COLO829 (cell line): ENCODE measurements around the gene RASGRF1.

Source experiments
- DNase-seq: peaks from one replicate; pipeline ENCODE4 v3.0.0; 2012; ENCODE audit warnings: low spot score

RASGRF1 gene

GRCh38 chr15:78956937-78957336, 133.6 kb downstream of the RASGRF1 start:
- no peak for DNase-seq

- no peak for DNase-seq
Observed at GRCh38 chr15:78955355-78955754, 135.2 kb downstream of the RASGRF1 start.

- DNase-seq, result no peak
Observed at GRCh38 chr15:78951841-78952238, 138.7 kb downstream of the RASGRF1 start.

DNA sequence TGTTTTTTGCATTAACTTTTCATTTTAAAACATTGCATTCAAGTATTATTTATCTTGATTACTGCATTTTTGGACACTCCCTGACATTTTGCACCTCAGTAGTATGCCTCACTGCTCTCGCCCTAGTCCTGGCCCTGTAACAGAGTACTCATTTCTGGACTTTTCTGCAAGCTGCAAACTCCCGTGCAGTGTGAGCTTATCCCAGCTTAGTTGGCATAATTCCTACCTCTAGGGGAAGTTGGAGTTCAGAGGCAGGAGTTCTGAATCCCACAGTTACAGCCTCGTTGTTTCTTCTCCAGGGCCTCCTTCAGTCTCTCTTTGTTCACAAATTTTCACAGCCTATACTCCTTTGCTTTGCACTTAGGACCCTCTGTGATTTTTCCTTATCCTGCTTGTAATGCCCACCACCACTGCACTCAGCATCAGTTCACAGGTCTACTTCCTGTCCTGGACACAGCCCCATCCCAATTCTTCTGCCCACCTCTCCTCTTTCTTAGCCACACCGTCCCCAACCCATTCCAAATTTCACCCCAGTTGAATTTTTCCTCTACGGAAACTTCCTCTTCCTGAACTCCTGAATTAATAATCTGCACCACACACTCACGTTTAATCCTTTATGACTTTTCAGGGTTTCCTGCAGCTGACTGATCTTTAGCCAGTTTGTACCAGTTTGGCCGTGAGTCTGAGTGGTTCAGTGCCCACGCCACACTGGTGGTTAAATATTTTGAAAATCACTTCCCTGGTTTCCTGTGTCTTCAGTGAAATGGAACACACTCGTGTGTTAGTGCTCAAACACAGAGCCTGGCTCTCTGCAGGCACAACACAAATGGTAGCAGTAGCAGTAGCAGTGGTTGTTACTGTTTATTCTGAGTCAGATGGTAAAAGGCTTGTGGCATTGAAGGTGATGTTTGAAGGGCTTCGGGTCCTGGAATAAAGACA, 139.4 kb downstream of the RASGRF1 start:
- DNase-seq, result no peak

- no peak for DNase-seq
Observed at GRCh38 chr15:78950343-78950742, 140.2 kb downstream of the RASGRF1 start.

DNA sequence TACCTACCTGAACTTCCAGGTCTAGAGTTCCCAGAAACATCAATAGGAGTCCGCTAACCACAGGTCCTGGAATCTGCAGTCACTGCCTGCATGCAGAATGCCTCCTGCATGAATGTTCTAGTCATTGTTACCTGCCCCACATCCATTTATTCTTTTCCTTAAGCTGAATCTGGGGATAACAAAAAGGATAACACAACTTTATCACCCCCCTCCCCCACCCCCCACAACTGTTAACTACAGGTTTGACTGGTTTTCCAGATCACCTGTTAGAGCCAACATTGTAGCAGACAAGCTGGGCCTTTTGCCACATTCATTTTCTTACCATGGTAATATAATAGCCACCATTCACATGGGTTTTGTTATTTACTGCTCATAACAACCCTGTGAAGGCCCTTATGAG, 141.1 kb downstream of the RASGRF1 start:
- no peak for DNase-seq

GRCh38 chr15:78947506-78947905, 143.1 kb downstream of the RASGRF1 start:
- DNase-seq, result no peak

- no peak for DNase-seq
Observed at GRCh38 chr15:78946493-78946892, 144.1 kb downstream of the RASGRF1 start.

DNA sequence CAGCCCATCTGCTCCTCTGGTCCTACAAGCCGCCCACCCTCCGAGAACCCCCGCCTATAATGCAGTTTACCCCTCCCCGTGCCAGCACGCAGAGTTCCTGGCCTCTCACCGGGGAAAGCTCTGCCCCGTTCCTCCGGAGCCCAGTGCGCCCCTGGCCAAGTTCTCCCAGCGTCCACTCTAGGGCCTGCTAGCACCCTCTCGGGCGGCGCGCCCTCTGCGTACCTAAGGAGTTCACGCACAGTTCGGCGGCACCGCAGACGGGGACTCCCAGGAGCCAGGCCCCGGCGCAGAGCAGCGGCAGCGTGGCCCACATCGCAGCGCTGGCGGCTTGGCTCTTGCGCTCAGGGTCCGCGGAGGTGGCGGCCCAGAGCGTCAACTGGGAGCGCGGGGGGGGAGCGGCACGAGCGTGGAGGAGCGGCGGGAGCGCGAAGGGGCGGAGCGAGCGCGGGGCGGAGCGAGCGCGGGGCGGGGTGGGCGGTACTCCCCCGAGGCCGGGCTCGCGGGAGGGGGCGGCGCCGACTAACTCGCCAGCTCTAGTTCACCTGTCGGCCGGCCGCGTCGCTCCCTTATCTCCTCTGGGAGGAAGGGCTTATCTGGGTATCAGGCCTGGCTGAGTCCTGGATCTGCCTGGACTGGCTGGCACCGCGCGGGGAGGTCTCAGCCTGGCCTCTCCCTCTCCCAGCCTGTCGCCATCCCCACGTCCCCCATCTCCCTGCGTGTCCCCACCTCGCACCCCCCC, 145.7 kb downstream of the RASGRF1 start, which contains the start of gene CTSH:
Gene CTSH, minus strand, starts transcription at position 378 of the 739 bp plus-strand sequence. Its CDS starts 65 bp downstream, at position 313.
- peak; percentile 24 for DNase-seq

DNA sequence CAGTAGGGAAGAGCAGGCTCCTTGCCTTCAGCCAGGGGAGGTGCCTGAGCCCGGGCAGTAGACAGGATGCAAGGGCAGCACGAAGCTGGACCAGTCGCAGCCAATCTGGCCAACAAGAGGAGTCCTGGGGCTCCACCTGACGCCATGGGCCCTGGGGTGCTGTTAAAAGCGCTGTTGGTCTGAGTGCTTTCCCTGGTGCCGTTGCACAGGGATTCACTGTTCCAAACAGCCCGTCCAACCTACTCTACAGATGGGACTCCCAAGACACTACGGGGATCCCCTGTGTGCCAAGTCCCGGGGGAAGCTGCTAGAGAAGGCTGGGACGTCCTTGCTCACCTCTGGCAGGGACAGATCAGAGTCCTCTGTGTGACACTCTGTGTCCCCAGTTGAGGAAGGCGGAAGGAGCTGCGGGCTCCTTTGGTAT, 146.4 kb downstream of the RASGRF1 start:
- no peak for DNase-seq

DNA sequence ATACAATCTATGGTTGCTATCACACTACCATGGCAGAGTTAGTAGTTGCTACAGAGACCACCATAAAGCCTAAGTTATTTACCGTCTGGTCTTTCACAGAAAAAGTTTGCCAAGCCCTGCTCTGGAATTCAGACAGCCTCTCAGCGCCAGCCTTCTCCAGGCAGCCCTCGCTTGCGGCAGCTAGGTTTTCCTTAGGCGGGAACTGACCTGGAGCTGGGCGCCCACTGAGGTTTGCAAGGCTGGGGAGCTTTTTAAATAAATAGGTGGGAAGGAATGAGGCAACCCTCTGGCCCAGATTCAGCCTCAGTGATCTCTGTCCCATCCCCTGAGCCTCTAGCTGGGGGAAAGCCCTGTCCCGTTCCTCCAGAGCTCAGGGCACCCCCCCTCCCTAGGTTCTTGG, 146.9 kb downstream of the RASGRF1 start:
- no peak for DNase-seq

- DNase-seq, result no peak
Observed at GRCh38 chr15:78942741-78943140, 147.8 kb downstream of the RASGRF1 start.

DNA sequence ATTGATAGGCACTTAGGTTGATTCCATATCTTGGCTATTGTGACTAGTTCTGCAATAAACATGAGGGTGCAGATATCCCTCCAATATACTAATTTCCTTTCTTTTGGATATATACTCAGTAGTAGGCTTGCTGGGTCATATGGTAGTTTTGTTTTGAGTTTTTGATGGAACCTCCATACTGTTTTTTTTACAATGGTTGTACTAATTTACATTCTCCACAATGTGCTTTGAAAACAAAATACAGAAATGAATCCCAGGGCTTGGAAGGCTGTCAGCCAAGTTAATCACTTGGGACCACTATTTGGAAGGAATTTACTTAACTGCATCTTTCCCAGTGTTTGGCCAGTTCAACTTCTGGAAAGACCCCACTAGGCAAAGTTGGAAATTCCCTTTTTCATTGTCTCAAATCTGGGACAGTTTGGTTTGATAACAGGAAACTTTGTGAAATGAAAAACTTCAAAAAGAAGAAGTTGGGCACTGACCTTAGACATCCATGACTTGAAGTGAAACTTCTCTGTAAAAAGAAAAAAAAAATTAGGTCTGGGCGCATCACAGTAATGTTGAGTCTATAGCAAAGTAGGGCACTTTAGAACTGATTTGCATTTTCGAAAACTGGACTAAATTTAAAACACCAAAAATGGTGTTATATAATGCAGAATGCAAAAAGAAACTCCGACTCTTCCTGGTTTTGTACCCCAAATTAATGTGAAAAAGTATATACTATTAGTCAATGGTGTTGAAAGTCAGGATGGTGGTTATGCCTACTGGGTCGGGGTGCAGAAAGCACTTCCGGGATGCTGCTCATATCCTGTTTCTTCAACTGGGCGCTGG, 151.7 kb downstream of the RASGRF1 start:
- DNase-seq, result no peak

DNA sequence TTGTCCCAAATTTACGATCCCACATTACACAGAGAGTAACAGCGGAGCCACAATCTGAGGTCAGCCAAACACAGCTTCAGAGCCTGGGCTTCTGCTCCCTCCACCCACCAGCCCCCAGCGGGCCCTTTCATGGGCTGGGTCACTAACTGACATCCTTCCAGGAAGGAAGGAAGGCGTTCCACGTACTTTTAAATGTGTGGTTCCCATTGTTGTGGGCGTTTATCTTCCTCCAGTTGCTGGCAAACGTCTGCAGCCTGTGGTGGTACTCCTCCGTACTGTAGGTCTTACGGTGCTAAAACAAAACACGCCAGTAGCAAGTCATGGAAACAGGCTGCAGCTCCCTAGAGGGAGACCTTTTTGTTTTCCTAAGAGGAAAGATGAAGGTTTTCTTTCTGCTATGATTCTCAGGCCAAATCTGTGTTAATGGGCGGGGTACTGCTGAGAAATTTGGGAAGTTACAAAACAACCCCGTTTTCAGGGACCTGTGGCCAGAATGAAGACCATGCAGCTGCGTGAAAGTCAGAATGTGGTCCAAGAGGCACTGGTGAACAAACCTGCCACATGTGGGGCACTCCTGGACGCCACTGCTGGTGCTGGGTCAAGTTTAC, 153.3 kb downstream of the RASGRF1 start:
- no peak for DNase-seq

DNA sequence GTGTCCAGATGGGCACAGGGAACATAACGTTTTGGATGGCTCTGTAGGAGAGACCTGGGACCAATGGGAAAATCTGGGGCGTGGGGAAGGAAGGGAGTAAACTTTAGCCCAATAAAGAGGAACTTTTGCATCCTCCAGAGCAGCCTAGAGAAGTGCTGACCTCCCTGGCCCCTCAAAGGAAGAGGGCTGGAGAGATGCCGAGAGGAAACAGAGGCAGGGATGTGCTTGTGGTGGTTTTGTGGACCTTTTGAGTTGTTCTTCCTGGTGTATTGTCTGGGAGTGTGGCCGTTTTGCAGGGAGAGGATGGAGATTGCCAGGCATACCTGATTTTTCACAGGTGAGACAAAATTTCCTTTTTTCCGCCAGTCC, 155.9 kb downstream of the RASGRF1 start:
- no peak for DNase-seq

- DNase-seq, result no peak
Observed at GRCh38 chr15:78933823-78934654, 156.5 kb downstream of the RASGRF1 start.

DNA sequence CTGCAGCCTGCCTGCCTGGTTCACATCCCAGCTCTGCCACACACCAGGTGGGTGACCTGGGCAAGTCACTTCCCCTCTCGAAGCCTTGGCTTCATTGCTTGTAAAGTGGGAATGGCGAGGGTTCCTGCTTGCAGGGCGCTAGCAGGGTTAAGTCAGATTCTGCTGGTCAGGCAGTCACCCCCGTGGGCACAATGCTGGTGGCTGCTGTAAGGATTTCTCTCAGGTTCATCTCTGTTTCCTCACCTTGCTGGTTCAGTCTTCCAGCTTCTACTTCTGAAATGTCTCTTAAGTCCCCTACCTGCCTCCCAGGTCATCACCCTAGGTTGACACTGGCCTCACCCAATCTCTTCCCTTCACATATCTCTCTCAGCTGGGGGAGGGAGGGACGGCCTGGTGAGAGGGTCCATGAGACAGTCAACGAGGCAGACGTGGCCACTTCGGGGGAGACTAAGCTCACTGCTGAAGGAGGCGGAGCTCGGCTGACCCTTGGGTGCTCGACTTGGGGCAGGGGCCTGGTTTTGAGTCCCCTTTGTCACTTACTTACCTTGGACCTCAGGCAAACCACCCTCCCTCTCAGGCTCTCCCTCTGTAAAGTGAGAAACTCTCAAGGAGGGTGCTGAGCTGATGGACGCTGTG, 157.3 kb downstream of the RASGRF1 start:
- no peak for DNase-seq

DNA sequence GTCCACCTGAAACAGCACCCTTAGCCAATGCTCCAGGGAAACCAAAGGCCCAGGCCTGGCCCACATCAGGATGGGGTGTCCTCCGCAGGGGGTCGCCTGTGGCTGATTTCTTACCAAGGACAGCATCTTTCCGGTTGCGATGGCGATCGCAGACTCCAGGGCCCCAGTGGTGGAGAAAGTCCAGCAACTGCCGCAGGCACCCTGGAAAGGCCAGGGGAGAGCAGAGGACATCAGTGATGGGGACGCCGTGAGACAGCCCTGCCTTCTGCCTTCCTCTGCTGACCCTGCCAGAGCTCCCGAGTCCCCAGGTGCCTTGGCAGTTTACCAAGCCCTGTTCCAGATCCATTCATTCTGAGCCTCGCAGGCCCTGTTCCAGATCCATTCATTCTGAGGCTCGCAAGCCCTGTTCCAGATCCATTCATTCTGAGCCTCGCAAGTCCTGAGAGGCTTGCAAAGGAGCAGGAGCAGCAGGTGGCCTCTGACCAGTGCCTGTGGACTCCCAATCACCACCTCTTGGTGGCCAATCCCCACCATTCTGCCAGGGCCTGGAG, 158.2 kb downstream of the RASGRF1 start:
- DNase-seq, result no peak

- DNase-seq, result no peak
Observed at GRCh38 chr15:78931439-78932257, 158.9 kb downstream of the RASGRF1 start.
